GM12878 (cell line): ENCODE results near the gene FAM163A. TPM values are rescaled to one million over a fixed set of nuclear protein-coding genes. Genes with fewer than 3 reads are reported as not detected.

Source experiments
- ATAC-seq: fragments of 200-7000 bp; cut with Tn5 transposase; 3 replicates; pipeline ENCODE4 v1.9.1; 2020; ENCODE audit warnings: mild to moderate bottlenecking, moderate library complexity
- BruUV-seq: library from RNA; stranded (reverse); fragments of 400-500 nt; replicated peaks from 2 replicates; lab custom pipeline; 2021; lab: Mats Ljungman, UMichigan
- CTCF ChIA-PET: fragments of 300-600 bp; sonication (Branson Sonifier 250); formaldehyde crosslinking; extraction: SDS; loops from one replicate; lab custom pipeline; 2021; ENCODE audit warnings: inconsistent platforms; lab: Yijun Ruan, JAX
- POLR2A ChIA-PET: fragments of 350-600 bp; formaldehyde crosslinking; extraction: SDS; loops from one replicate; lab custom pipeline; 2021; ENCODE audit warnings: inconsistent platforms; lab: Charles Lee
- RAD21 ChIA-PET: fragments of 300-600 bp; sonication (Branson Sonifier 250); formaldehyde crosslinking; loops from one replicate; lab custom pipeline; 2023; ENCODE audit warnings: antibody characterized with exemption; ENCODE audit not compliant: unreplicated experiment; lab: Charles Lee
- SMC1A ChIA-PET: fragments of 300-600 bp; sonication (Branson Sonifier 250); formaldehyde crosslinking; loops from one replicate; lab custom pipeline; 2023; ENCODE audit not compliant: unreplicated experiment, uncharacterized antibody; lab: Charles Lee
- DNase-seq: peaks from one replicate; pipeline ENCODE4 v3.0.0-alpha.2; 2011; ENCODE audit warnings: low read depth, low spot score
- FAIRE-seq: peaks from 3 replicates; lab custom pipeline; 2011; peaks lifted over from hg19 to GRCh38; lab: Jason Lieb, UNC
- H2AFZ ChIP-seq: 2 replicates; pipeline ENCODE4 v1.6.0; 2011; ENCODE audit warnings: low read depth, low read length, control low read depth; ENCODE audit not compliant: control insufficient read depth
- H3K27ac ChIP-seq: 2 replicates; pipeline ENCODE4 v1.5.1; 2011; ENCODE audit warnings: control low read depth; ENCODE audit not compliant: control insufficient read depth, insufficient read depth
- H3K27me3 ChIP-seq, 2 experiments: replicated peaks in 1 of 2; 2 replicates each; pipeline versions ENCODE4 v1.6.0 to v1.6.1; 2011; ENCODE audit warnings: low read length in 1 of 2; ENCODE audit not compliant: control insufficient read depth in 2 of 2, insufficient read depth in 2 of 2
- H3K36me3 ChIP-seq, 2 experiments: 2 replicates each; pipeline ENCODE4 v1.5.1; 2011; ENCODE audit warnings: low read length in 1 of 2; ENCODE audit not compliant: control insufficient read depth in 2 of 2, insufficient read depth in 2 of 2
- H3K4me1 ChIP-seq: 2 replicates; pipeline ENCODE4 v1.6.1; 2011; ENCODE audit warnings: mild to moderate bottlenecking, low read length, moderate library complexity, mixed read lengths; ENCODE audit not compliant: control insufficient read depth, insufficient read depth
- H3K4me2 ChIP-seq: 2 replicates; pipeline ENCODE4 v1.6.0; 2011; ENCODE audit warnings: control low read depth; ENCODE audit not compliant: control insufficient read depth, insufficient read depth
- H3K4me3 ChIP-seq: fragments of 200-600 bp; sonication (generic); 2 replicates; pipeline ENCODE4 v1.5.1; 2016
- H3K79me2 ChIP-seq: 2 replicates; pipeline ENCODE4 v1.6.0; 2011; ENCODE audit warnings: low read length; ENCODE audit not compliant: control insufficient read depth, insufficient read depth
- H3K9ac ChIP-seq: 2 replicates; pipeline ENCODE4 v1.8.0; 2011; ENCODE audit warnings: low read length, control low read depth, mixed read lengths; ENCODE audit not compliant: control insufficient read depth, insufficient read depth
- H3K9me3 ChIP-seq: replicated peaks from 3 replicates; pipeline ENCODE4 v1.5.1; 2011; ENCODE audit warnings: mild to moderate bottlenecking, low read length; ENCODE audit not compliant: control insufficient read depth, insufficient read depth
- H4K20me1 ChIP-seq: 2 replicates; pipeline ENCODE4 v1.6.0; 2011; ENCODE audit not compliant: control insufficient read depth, insufficient read depth
- BRCA1 ChIP-seq: IDR thresholded peaks from 2 replicates; pipeline ENCODE4 v1.6.1; 2011; ENCODE audit warnings: low read depth, low read length, improper control_type of control experiment
- CHD1 ChIP-seq: IDR thresholded peaks from 2 replicates; pipeline ENCODE4 v1.6.1; 2012; ENCODE audit warnings: low read depth, low read length, improper control_type of control experiment
- GATAD2B ChIP-seq: fragments of 450-650 bp; conservative IDR thresholded peaks from 2 replicates; pipeline ENCODE4 v1.6.1; 2017; ENCODE audit warnings: low read depth, mild to moderate bottlenecking, moderate library complexity
- WGBS: methylation state at CpG from one replicate; pipeline ENCODE4 v1.1.6; 2016; ENCODE audit warnings: low lambda C conversion rate; ENCODE audit not compliant: insufficient replicate concordance, insufficient coverage; ENCODE audit errors: missing lambda C conversion rate; 5-methylcytosine and 5-hydroxymethylcytosine counted together
- in situ Hi-C: fragments of 300-500 bp; cut with MboI; formaldehyde crosslinking; loops from 9 replicates; pipeline ENCODE4 v1.14.3; 2018; ENCODE audit warnings: mixed read lengths
- intact Hi-C: fragments of 100-400 bp; cut with micrococcal nuclease; formaldehyde crosslinking; loops from one replicate; pipeline ENCODE4 v1.14.2; 2022; ENCODE audit not compliant: unreplicated experiment
- polyA plus RNA-seq, 11 experiments: library from polyadenylated mRNA; depleted of rRNA in 4 of 11; unstranded in 6 of 11; stranded (reverse) in 5 of 11; fragments of >200 nt; fragmentation: Nextera tagmentation in 4 of 11; fragmentation: Illumina TruSeq in 1 of 11; extraction: Ambion mirVana in 4 of 11; extraction: Trizol in 1 of 11; gene quantifications; 1 replicate in 1 of 11; 2 replicates in 10 of 11; pipeline versions ENCODE4 v1.2.1 to v1.2.3, GENCODE V29; 2011 to 2016; ENCODE audit warnings: inconsistent platforms in 2 of 11, missing spikeins in 2 of 11, low read depth in 1 of 11
- total RNA-seq, 4 experiments: library from RNA; depleted of rRNA in 3 of 4; stranded (reverse); fragments of >200 nt in 3 of 4; fragmentation: Illumina TruSeq in 1 of 4; extraction: Trizol in 1 of 4; gene quantifications; 2 replicates each; pipeline versions ENCODE4 v1.2.1 to v1.2.3, GENCODE V29; 2013 to 2021

The FAM163A gene
- total and polyA plus RNA-seq, 10 of the 15 experiments (the other 5 are each of a cell fraction or from before 2014, with no cell fraction given) = not detected

- no peaks in the 10 kb centered on the region for H3K9me3 ChIP-seq
- no peak overlapping the region for H2AFZ ChIP-seq
- no peaks in the 10 kb centered on the region; a peak in 1 of 4 replicates for H3K27me3 ChIP-seq
- no peaks in the 10 kb centered on the region for H3K79me2 ChIP-seq
- H3K4me2 ChIP-seq = no peak overlapping the region
- ATAC-seq (no peak), DNase-seq (no peak), FAIRE-seq (no peak)
- ChIA-PET CTCF (interaction anchor here (0.8 to 3.2 kb wide), 7 partner anchors 9 to 447 kb away, joined by 3 to 10 read pairs (median 4); no protein-coding TSS in a partner anchor), RAD21 (interaction anchor here (1.6 to 1.7 kb wide), 3 partner anchors 25 to 83 kb away, joined by 3 to 5 read pairs (median 5); no protein-coding TSS in a partner anchor), POLR2A (no interaction called here), SMC1A (interaction anchor here (4.2 kb wide), 1 partner anchor 78 kb away, joined by 23 read pairs; no protein-coding TSS in a partner anchor)
- no peak overlapping the region for H3K4me3 ChIP-seq
- H3K36me3 ChIP-seq = no peaks in the 10 kb centered on the region
- no peaks in the 10 kb centered on the region for H4K20me1 ChIP-seq
- no TSS peak for BruUV-seq
- H3K27ac ChIP-seq = no peak overlapping the region
- WGBS = 29% methylated on average over 4 of the region's 4 CpGs
- no peak overlapping the region for H3K9ac ChIP-seq
- TF ChIP-seq BRCA1 (no peak), GATAD2B (no peak)
- in situ Hi-C loops (no loop called here), intact Hi-C loops (no loop called here)
- H3K4me1 ChIP-seq = no peaks in the 10 kb centered on the region
Measured at GRCh38 chr1:179731643-179732042, 11.4 kb upstream of the FAM163A start.

- BruUV-seq = no TSS peak
- no peaks in the 10 kb centered on the region for H3K9me3 ChIP-seq
- WGBS = 50% methylated on average over 10 of the region's 10 CpGs
- H3K4me1 ChIP-seq = no peaks in the 10 kb centered on the region
- no peak overlapping the region for H3K27ac ChIP-seq
- TF ChIP-seq CHD1 = no peak
- TF ChIP-seq, all 136 proteins: peak for 0
- no peak overlapping the region for H3K9ac ChIP-seq
- SMC1A ChIA-PET = no interaction called here
- RAD21 ChIA-PET = no interaction called here
- no peak overlapping the region for H3K4me3 ChIP-seq
- in situ Hi-C loops = no loop called here
- intact Hi-C loops = no loop called here
- FAIRE-seq = no peak
- CTCF ChIA-PET = no interaction called here
- POLR2A ChIA-PET = no interaction called here
- H4K20me1 ChIP-seq = no peaks in the 10 kb centered on the region
- no peak overlapping the region for H3K4me2 ChIP-seq
- no peak for DNase-seq
- no peaks in the 10 kb centered on the region for H3K36me3 ChIP-seq
- peaks cover 6% of the 10 kb centered on the region in 2 experiments; a peak in 3 of 4 replicates for H3K27me3 ChIP-seq
- H3K79me2 ChIP-seq = no peaks in the 10 kb centered on the region
- H2AFZ ChIP-seq = no peak overlapping the region
- ATAC-seq = no peak
Measured at GRCh38 chr1:179742291-179742690, 800 bp upstream of the FAM163A start.
